ENCODE measurements around the gene OR10A6. TPM values are rescaled to one million over a fixed set of nuclear protein-coding genes. Genes with fewer than 3 reads are reported as not detected.

Gene OR10A6
- total RNA-seq, 1 experiment from 2014 or later = not detected

- no peak for DNase-seq (ENCODE audit: low read depth)
Observed at GRCh38 chr11:7910286-7910788, 20.7 kb downstream of the OR10A6 start.

DNA sequence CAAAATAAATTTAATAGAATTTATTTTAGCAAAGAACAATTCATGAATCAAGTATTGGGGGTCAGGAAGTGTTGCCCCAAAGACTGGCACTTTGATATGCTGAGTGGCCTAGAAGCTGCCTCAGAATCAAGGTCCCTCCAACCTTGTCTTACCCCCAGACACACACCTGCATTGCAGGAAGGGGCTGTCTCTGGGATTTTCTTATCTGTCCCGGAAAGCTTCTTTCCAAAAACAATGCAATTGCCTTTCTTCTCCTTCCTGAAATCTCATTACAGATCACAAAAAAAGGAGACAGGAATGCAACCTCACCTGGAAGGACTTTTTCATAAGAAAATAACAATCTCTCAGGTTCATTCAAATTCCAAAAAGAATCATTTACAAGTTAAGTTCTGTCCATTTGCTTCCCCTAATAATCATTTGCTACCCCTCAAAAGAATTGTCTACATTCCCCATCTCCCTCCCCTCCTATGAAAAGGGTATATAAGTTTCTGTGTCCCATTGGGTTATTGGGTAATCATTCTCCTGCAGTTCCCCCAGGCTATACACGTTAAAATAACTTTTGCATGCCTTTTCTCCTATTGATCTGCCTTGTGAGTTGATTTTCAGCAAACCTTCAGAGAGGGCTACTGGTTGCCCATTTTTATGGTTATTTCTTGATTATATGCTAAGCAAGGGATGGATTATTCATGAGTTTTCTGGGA, 21.3 kb downstream of the OR10A6 start:
- no peak for DNase-seq (ENCODE audit: low read depth)

GRCh38 chr11:7907121-7907520, 23.9 kb downstream of the OR10A6 start:
- DNase-seq (ENCODE audit: low read depth) = no peak

DNA sequence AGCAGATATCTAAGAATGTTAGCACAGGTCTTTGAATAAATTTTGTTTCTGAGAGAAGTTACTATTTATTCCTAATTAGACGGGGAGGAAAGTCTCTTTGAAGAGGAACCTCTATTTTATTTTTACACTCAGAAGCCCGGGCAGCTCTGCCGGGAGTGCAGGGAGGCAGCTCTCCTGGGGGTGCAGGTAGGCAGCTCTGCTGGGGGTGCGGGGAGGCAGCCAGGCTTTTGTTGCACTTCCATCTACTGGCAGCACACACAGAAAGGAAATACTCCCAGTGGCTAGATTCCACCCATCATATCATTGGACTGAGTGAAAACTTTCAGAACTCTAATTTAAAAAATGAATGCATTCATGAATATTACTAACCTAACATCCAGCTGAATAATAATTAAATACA, 24.6 kb downstream of the OR10A6 start:
- DNase-seq (ENCODE audit: low read depth) = no peak

GRCh38 chr11:7905961-7906429, 25.1 kb downstream of the OR10A6 start:
- no peak for DNase-seq (ENCODE audit: low read depth)

DNA sequence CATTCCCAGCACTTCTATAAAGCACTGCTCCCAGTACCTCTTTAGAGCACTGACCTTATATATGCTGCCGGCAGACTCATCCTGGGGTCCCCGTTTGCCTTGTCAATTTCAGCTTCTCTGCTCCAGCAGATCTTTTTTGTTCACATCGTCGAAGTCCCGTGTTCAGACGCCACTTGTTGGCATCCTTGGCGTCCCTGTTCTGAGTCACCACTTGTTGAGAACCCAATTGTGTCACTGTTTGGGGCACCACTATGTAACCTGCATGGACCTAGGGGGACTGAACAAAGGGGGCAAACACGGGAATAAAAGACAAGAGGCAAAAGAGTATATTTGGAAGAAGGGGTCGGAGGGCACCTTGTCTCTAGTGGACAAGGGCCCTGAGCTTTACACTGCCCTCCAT, 25.5 kb downstream of the OR10A6 start:
- no peak for DNase-seq (ENCODE audit: low read depth)

- DNase-seq (ENCODE audit: low read depth) = peak; percentile 65
Observed at GRCh38 chr11:7904917-7905316, 26.2 kb downstream of the OR10A6 start.

GRCh38 chr11:7903940-7904339, 27.1 kb downstream of the OR10A6 start:
- DNase-seq (ENCODE audit: low read depth) = no peak

DNA sequence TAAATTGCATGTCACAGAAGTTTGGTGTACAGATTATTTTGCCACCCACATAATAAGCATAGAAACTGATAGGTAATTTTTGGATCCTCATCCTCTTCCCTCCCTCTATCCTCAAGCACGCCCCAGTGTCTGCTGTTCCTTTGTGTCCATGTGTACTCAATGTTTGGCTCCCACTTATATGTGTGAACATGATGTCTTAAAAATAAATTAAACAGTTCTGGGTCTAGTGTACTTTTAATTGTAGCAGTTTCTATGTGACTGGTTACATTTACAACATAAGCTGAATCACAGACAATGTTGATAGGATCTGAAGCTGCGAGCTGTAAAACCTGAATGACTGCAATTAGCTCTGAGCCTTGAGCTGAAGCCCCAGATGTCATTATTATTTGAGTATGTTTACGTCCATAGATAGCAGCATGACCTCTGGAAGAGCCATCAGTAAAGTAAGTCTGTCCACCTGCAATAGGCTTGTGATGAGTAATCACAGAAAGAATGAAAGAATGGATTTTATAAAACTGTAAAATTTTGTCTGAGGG, 29.7 kb downstream of the OR10A6 start:
- DNase-seq (ENCODE audit: low read depth) = no peak

- no peak for DNase-seq (ENCODE audit: low read depth)
Observed at GRCh38 chr11:7900686-7901085, 30.4 kb downstream of the OR10A6 start.

- DNase-seq (ENCODE audit: low read depth) = no peak
Observed at GRCh38 chr11:7899418-7899817, 31.6 kb downstream of the OR10A6 start.

GRCh38 chr11:7898666-7899283, 32.3 kb downstream of the OR10A6 start:
- DNase-seq (ENCODE audit: low read depth) = no peak

DNA sequence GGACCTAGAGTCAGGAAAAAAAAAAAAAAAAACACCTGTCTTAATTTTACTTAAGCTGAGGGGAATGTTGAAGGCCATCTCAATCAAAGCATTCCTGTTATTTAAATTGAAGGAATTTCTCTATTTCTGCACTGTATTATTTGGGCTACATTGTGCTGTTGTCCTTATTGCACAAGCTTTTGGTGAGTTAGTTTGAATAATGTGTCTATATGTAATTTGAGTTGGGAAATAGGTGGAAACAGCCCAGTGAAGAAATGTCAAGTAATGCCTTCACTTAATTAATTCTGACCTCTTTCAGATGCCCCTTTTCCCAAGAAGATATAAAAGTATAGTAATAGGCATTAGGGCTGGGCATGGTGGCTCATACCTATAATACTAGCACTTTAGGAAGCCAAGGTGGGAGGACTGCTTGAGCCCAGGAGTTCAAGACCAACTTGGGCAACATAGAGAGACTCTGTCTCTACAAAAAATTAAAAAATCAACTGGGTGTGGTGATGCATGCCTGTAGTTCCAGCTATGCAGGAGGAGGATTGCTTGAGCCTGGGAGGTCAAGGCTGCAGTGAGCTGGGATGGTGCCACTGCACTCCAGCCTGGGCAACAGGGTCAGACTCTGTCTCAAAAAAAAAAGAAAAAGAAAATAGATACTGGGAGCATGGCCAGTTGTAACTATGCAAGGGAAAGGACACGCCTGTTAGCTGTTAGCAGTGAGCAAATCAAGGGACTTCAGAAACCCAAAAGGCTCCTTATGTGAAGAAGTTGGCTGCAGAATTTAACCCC, 34.9 kb downstream of the OR10A6 start:
- DNase-seq (ENCODE audit: low read depth) = no peak

DNA sequence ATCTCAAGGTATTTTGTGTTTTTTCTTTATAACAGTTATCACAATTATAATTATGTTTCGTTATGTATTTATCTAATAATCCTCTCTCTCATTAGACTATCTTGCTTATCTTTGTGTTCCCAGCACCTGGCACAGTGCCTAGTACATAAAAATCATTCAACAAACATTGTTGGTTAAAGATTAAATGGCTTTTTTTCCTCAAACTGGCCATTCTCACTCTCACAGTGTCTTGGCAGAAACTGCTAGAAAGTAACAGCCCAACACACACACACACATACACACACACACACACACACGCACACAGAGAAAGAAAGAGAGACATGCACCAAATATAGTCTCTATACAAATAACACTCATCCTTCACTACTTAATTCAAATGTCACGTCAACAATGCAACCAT, 36.8 kb downstream of the OR10A6 start:
- DNase-seq (ENCODE audit: low read depth) = no peak

- DNase-seq (ENCODE audit: low read depth) = no peak
Observed at GRCh38 chr11:7893796-7894195, 37.3 kb downstream of the OR10A6 start.

DNA sequence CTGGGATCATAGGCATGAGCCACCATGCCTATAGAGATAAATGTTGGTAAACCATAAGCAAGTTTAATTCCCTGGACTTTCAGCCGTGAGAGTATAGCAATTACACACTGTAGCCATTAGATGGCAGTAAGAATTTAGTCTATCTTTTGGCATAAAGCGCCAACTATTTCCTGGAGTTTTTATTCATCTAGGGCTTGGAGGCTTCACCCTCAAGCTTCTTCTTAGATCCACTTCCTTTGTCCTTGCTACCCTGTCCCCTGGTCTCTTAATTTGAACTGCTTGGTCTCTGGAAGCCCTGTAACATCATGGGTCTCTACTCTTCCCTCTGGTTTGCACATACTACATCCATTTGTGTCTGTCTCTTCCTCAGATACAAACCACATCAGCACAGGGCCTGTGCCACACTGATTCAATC, 38.2 kb downstream of the OR10A6 start:
- DNase-seq (ENCODE audit: low read depth) = peak; percentile 72

- DNase-seq (ENCODE audit: low read depth) = peak; percentile 81
Observed at GRCh38 chr11:7892059-7892699, 38.9 kb downstream of the OR10A6 start.

DNA sequence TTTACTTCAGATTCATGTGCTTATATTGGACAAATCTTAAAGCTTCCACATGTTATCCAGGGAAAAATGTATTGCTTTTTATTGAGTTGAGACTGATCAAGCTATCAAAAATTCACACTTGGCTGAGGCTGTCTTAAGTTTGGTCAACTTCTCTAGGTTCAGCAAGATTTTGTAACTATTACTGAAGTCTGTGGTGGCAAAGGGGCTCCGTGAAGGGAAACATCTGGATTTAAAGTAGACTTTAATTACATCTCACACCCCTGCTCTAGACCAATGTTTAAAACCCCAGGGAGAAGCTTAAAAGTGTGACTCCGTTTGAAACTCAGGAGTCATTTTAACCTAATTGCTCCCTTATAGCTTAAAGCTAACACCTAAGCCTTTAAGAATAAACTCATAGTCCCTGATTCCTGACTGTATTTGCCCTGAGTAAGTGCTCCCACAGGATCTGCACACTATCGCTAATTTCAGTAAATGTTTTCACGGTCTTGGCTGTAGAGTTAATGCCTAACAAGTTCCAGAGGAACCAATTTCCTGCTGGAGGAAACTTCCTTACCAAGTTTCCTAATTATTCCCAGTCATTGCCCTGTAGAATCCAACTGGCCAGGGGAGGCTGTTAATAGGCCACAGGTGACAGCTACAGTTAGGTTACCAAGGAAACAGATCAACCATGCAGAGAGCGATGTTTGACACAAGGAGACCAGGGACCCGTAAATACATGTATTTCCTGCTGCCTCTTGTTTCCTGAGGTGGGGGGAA, 40.5 kb downstream of the OR10A6 start:
- peak; percentile 27 for DNase-seq (ENCODE audit: low read depth)

DNA sequence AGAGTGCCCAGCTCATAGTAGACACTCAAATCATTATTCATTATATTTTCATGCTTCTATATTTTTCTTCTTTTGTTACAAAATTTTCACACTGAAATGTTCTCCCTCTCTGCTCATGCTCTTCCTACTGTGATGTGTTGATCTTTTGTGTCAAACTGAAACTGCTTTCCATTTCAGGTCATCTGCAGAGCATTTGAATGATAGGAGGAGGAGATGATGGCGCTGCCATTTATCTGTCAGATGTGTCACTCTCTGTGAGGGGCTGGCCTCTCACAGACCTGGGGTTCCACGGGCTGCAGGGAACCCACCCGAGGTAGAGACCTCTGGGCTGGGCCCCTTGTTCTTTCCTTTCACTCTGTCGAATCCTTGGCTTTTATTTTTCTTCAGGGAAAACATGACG, 41.1 kb downstream of the OR10A6 start:
- no peak for DNase-seq (ENCODE audit: low read depth)

DNA sequence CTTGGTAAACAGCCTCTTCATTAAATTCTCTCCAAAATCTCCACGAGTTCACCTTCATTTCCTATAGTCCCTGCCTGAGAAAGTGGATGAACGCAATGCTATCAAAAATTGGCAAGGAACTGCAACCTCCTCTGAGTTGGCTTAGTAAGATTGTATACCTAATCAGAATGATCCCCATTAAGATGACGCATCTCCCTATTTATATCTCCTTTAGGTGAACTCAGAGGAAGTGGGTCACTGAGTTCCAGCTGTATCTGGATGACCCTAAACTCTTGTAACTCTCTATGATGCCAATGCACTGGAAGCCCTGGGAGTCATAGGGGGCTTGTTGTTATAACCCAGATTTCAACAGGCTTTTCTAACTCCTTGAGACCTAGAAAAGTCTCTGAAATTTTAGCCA, 48.2 kb downstream of the OR10A6 start:
- DNase-seq (ENCODE audit: low read depth) = no peak
